HG02571 (cell line): ENCODE data around the gene ELAVL2.

Experiments
- ATAC-seq: cut with Tn5 transposase; IDR thresholded peaks from one replicate; pipeline ENCODE4 v1.9.1; 2021; ENCODE audit warnings: mild to moderate bottlenecking, moderate library complexity; ENCODE audit not compliant: unreplicated experiment

Gene ELAVL2

GRCh38 chr9:23826120-23826629 lies at the start of gene ELAVL2:
Gene ELAVL2, minus strand, starts transcription at chr9:23826240. Its CDS starts 64,006 bp downstream, at chr9:23762234.
- no peak for ATAC-seq

- ATAC-seq, result no peak
These were observed 32.2 kb upstream of the ELAVL2 start for GRCh38 chr9:23858234-23858633.

GRCh38 chr9:23855873-23856604 lies 30.0 kb upstream of the ELAVL2 start:
- no peak for ATAC-seq

- no peak for ATAC-seq
These were observed 24.9 kb upstream of the ELAVL2 start for GRCh38 chr9:23850690-23851629.

GRCh38 chr9:23850242-23850689 lies 24.2 kb upstream of the ELAVL2 start:
- ATAC-seq, result no peak

- ATAC-seq, result no peak
These were observed 23.5 kb upstream of the ELAVL2 start for GRCh38 chr9:23849379-23850035.

- no peak for ATAC-seq
These were observed 16.6 kb upstream of the ELAVL2 start for GRCh38 chr9:23842565-23843129.

- ATAC-seq, result no peak
These were observed 15.3 kb upstream of the ELAVL2 start for GRCh38 chr9:23841304-23841703.

- no peak for ATAC-seq
These were observed 11.0 kb upstream of the ELAVL2 start for GRCh38 chr9:23837038-23837437.

GRCh38 chr9:23830929-23831730 lies 5.1 kb upstream of the ELAVL2 start:
- ATAC-seq, result no peak

- ATAC-seq, result no peak
These were observed 4.4 kb upstream of the ELAVL2 start for GRCh38 chr9:23830476-23830805.

- no peak for ATAC-seq
These were observed 3.8 kb upstream of the ELAVL2 start for GRCh38 chr9:23829580-23830475.

- ATAC-seq, result no peak
These were observed 340 bp downstream of the ELAVL2 start for GRCh38 chr9:23825700-23826099.

- no peak for ATAC-seq
These were observed 1.0 kb downstream of the ELAVL2 start for GRCh38 chr9:23824830-23825591.

- no peak for ATAC-seq
These were observed 1.8 kb downstream of the ELAVL2 start for GRCh38 chr9:23823986-23824829.

GRCh38 chr9:23823269-23823668 lies 2.8 kb downstream of the ELAVL2 start:
- no peak for ATAC-seq
